HG02642 (cell line): Measurements from ENCODE around the gene CACNG5.
"Not testable (repeated sequence)": the region's sequence is repeated elsewhere in the genome, so short reads cannot be mapped to it uniquely, and the experiment has no call there.

Experiments used
- ATAC-seq: cut with Tn5 transposase; IDR thresholded peaks from one replicate; pipeline ENCODE4 v1.9.1; 2021; ENCODE audit warnings: mild to moderate bottlenecking; ENCODE audit not compliant: unreplicated experiment, poor library complexity

Gene CACNG5

DNA sequence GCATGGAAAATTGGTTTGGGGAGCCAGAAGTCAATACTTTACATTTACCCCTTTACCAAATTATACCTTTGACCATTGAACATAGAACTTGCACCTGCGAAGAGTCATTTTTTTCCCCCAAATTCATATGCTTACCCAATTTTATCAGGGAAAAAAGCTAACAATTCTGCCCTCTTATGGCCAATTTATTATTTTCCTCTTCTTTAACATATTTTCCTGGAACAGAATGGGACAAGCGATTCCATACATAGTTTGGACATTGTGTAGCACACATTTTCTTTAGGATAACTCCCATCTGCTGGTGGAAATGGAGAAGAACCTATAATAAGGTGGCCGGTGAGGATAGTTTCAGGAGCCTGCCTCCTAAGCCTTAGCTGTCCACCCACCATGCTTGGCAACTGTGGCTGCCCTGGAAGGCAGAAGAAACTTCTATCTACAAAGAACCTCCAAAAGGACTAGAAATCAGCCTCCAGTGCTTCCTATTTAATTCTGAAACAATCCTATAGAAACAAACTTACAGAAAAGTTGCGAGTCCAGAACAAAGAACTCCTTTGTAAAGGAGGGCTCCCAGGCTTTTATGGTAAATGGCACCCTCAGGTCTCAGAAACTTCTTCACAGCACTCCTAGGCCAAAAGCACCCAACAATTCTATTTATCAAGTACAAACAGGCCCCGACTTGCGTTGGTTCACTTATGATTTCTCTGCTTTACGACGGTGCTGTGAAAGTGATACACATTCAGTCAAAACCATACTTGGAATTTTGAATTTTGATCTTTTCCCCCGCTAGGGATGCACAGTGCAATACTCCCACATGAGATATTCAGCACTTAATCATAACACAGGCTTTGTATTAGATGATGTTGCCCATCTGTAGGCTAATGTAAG, 65.5 kb downstream of the CACNG5 start:
- no peak for ATAC-seq

- not testable (repeated sequence) for ATAC-seq
Measured at GRCh38 chr17:66903296-66903695, 68.4 kb downstream of the CACNG5 start.

GRCh38 chr17:66903781-66904180, 68.9 kb downstream of the CACNG5 start:
- ATAC-seq: no peak

- no peak for ATAC-seq
Measured at GRCh38 chr17:66904760-66905624, 70.1 kb downstream of the CACNG5 start.

DNA sequence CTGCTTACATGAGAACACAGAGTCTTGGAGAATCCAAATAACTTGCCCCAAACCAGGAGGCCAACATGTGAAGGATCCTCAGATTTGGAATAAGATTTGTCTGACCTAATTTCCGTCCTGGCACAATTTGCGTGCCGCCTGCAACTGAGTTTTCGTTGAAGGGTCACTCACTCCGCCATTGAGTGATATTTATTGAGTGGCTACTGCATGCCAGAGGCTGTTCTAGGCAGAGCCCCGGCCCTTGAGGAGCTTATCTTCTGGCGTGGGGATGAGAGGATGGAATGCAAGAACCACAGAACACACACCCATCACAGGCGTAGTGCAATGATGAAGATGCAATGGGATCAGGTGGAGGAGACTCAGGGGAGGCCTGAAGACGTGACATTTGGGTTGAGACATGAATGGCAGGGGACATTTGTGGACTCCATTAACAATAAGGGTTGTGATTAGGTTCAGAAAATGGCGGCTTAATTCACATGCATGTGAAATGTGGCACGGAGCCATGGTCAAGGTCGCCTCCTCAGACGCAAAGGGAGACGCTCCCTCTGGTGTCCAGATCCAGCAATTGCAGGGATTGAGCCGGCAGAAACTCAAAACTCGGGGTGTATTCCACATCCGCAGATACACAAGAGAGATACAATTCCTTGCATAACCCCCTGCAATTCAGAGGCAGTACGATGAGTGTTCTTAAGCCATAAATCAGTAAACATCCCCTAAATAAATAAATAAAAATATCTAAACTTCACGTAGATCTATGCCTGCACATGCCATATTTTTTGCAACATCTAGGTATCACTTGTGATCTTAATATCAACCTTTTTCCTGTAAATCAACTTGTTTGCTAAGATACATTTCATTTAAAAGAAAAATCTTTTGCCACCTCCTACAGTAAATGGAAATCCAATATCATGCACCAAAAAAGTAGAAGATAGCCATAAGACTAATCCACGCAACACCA, 71.7 kb downstream of the CACNG5 start:
- ATAC-seq: peak; percentile 58

DNA sequence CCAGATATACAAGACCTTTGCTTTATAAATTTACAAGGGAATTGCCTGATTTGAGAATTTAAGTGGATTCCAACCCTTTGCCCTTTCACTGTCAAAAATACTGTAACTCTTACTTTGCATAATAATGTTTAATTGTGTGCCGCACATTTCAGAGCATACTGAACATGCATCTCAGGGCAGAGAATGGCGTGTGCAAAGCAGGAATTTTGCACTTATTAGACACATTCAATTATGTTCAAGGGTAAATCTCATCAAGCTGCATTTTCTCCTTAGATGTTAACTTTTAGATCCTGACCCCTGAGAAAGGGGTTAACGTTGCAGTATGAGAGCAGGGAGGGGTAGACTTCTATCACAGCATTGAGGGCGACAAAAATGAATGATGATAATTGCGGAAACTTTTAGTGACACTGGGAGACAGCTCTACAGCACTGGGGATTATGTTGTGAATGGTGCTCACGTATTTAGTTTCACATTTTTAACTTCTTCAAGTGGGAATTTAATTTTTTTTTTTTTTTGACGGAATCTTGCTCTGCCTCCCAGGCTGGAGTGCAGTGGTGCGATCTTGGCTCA, 75.0 kb downstream of the CACNG5 start:
- no peak for ATAC-seq

- ATAC-seq: no peak
Measured at GRCh38 chr17:66910651-66911285, 75.9 kb downstream of the CACNG5 start.

GRCh38 chr17:66915204-66915611, 80.3 kb downstream of the CACNG5 start:
- no peak for ATAC-seq

GRCh38 chr17:66915792-66916191, 80.9 kb downstream of the CACNG5 start:
- ATAC-seq: no peak

- no peak for ATAC-seq
Measured at GRCh38 chr17:66916946-66917345, 82.0 kb downstream of the CACNG5 start.

DNA sequence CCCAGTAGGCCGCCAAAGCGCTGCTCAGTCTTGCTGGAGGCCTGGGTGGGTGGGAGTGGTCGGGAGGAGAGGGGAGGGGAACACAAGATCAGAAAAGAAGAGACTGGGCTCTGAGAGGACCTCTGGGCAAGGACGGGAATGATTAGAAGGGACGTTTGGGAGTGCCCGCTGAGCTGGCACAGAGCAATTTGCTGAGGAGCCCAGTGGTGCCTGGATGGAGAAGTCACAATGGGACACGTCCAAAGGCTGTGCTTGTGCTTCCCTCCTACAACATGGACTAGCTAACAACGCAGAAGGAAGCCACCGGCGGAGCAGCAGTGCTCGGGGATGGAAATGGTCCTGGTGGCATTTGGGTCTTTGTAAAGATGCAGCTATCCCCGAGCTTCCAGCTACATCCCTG, 84.0 kb downstream of the CACNG5 start:
- ATAC-seq: no peak

- ATAC-seq: no peak
Measured at GRCh38 chr17:66920435-66920834, 85.5 kb downstream of the CACNG5 start.

DNA sequence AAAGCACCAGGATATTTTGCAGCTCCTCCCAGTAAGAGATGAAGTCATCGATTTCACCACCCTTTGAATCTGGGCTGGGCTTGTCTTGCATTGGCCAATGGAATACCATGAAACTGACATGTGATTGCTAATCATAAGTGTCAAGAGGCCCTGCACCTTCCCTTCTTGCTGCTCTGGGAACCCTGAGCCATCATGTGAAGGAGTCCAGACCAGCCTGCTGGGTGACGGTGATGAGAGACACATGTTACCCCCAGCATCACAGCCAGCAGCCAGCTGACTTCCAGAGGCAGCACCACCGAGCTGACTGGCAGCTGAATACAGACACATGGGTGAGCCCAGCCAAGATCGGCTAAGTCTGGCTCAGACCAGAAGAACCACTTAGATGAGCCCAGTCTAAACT, 86.0 kb downstream of the CACNG5 start:
- ATAC-seq: no peak

DNA sequence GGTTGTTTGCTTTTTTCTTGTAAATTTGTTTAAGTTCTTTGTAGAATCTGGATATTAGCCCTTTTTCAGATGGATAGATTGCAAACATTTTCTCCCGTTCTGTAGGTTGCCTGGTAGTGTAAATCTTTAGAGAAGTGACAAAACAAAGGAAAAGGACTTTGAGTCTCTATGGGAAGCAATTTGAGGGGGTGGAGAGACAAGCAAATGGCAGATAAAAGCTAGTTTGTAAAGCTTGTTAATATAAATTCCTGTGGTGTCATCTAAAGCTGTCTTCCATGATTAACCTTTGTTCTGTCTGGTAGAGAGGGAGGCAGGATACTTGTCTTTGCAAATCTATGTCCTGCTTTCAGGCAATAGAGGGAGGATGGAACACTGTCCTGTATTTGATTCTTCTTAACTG, 89.0 kb downstream of the CACNG5 start:
- no peak for ATAC-seq

DNA sequence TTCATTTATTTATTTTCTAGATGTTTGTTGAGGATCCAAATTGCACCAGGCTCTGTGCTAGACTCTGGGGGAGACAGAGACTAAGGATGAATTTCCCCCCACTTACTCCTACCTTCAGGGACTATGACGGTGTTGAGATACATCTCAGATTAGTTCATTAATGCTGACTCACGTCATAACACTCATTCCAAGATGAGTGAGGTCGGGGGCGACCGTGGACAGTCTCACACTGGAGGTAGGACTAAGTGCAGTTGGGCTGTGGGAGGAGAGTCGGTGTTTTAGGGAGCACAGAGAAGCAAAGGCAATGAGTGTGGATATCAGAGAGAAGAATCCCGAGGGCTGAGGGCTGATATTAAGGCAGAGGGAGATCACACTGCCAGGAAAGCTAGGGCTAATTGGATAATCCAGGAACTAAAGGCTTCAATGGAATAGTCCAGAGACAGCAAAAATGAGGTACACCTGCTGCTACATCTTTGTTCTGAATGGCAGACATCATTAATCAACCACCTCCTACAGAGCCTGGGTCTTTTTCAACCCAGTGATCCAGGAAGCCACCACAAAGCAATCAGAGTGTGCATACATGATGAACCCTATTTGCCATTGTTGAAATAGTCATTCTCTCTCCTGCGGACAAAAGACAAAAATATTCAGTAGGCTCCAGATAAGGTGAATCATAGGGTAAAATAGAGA, 91.0 kb downstream of the CACNG5 start:
- ATAC-seq: no peak

- no peak for ATAC-seq
Measured at GRCh38 chr17:66928949-66929348, 94.0 kb downstream of the CACNG5 start.

- ATAC-seq: no peak
Measured at GRCh38 chr17:66929591-66929990, 94.7 kb downstream of the CACNG5 start.

DNA sequence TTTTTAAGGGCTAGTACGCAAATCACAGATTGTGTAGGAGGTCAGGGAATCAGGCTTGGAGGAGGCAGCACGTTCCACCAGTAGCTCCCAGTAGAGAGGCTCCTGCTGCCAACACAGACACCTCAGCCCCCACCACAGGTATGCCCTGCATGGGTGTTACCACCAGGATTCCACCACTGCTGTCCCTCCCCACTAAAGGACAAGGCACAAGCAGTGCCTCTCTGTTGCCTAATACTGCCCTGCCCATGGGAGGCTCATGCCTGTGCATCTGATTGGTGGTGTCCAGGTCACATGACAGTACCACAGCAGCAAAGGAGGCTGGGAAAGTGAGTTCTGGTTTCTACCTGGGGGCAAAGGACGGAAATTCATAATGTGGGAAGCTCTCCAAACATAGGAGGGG, 96.0 kb downstream of the CACNG5 start:
- no peak for ATAC-seq

GRCh38 chr17:66932311-66932710, 97.4 kb downstream of the CACNG5 start:
- ATAC-seq: no peak
